Thyroid gland (tissue), 4 donors: ENCODE results near the gene DSG4.

ENCODE experiments used
- POLR2A ChIP-seq, 2 donors: fragments of 450-650 bp; IDR thresholded peaks; one replicate each; pipeline ENCODE4 v1.6.1; 2017; ENCODE audit warnings: antibody characterized with exemption in 2 of 2, mild to moderate bottlenecking in 2 of 2, moderate library complexity in 1 of 2
- TF ChIP-seq, protein P1 (sequence below), 6 experiments: fragments of 200-600 bp in 3 of 6; fragments of 450-650 bp in 3 of 6; sonication (generic) in 3 of 6; IDR thresholded peaks; one replicate each; pipeline ENCODE4 v1.5.1; 2016 to 2019; ENCODE audit warnings: antibody characterized with exemption in 6 of 6, mild to moderate bottlenecking in 2 of 6, inconsistent platforms in 1 of 6, moderate library complexity in 1 of 6

DNA sequence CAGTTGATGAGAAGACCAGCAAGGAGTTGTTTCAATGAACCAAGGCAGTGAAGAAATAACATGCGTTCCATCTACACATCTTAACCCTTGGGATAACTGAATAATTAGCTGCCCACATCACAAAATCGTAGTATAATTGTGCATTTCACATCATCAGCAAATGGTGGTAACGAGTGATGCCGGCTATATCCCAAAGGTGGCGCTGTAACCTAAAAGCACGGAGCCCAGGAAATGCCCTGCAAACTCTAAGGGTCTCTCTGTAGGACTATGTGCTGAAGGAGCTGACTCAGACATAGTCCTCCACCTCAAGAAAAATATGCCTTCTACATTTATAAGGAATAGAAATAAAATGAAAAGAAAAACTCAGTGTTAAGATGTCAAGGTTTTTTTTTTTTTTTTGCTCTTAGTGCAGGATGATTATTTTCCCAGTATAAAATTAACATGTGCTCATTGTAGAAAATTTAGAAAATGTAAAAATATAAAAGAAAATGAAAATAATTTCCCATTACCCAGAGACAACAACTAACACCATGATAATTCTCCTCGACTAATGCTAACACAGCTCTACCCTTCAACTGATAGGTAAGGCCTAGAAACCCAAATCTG lies 47.9 kb downstream of the DSG4 start:
- TF ChIP-seq POLR2A (IDR thresholded peaks at IDR 0.05) = no peak
- TF ChIP-seq, protein P1, sequence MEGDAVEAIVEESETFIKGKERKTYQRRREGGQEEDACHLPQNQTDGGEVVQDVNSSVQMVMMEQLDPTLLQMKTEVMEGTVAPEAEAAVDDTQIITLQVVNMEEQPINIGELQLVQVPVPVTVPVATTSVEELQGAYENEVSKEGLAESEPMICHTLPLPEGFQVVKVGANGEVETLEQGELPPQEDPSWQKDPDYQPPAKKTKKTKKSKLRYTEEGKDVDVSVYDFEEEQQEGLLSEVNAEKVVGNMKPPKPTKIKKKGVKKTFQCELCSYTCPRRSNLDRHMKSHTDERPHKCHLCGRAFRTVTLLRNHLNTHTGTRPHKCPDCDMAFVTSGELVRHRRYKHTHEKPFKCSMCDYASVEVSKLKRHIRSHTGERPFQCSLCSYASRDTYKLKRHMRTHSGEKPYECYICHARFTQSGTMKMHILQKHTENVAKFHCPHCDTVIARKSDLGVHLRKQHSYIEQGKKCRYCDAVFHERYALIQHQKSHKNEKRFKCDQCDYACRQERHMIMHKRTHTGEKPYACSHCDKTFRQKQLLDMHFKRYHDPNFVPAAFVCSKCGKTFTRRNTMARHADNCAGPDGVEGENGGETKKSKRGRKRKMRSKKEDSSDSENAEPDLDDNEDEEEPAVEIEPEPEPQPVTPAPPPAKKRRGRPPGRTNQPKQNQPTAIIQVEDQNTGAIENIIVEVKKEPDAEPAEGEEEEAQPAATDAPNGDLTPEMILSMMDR (IDR thresholded peaks at IDR 0.05) = peak in 3 of 6 experiments; percentile 11 to 34 (median 17)
